Neuronal stem cell (in vitro differentiated cells): Measurements from ENCODE around the gene PLXND1.

ENCODE experiments used
- DNase-seq: peaks from one replicate; pipeline ENCODE4 v3.0.0-alpha.2; 2013; ENCODE audit warnings: low spot score
- H2AFZ ChIP-seq: one replicate; pipeline ENCODE4 v1.6.1; 2013; ENCODE audit warnings: mild to moderate bottlenecking, low read length, inconsistent platforms
- H2AK5ac ChIP-seq: 2 replicates; pipeline ENCODE4 v1.6.1; 2013; ENCODE audit warnings: low read depth, mild to moderate bottlenecking, inconsistent platforms, low read length, moderate library complexity, mixed read lengths
- H2BK120ac ChIP-seq: 2 replicates; pipeline ENCODE4 v1.6.1; 2013; ENCODE audit warnings: low read depth, mild to moderate bottlenecking, inconsistent platforms, low read length, moderate library complexity, mixed read lengths
- H2BK12ac ChIP-seq: one replicate; pipeline ENCODE4 v1.6.1; 2013; ENCODE audit warnings: low read length, inconsistent platforms
- H2BK15ac ChIP-seq: 2 replicates; pipeline ENCODE4 v1.6.1; 2013; ENCODE audit warnings: mild to moderate bottlenecking, low read length, inconsistent platforms, mixed read lengths
- H2BK5ac ChIP-seq: one replicate; pipeline ENCODE4 v1.6.1; 2013; ENCODE audit warnings: inconsistent platforms, mild to moderate bottlenecking, low read length, moderate library complexity
- H3K14ac ChIP-seq: one replicate; pipeline ENCODE4 v1.6.1; 2013; ENCODE audit warnings: low read length, inconsistent platforms
- H3K18ac ChIP-seq: 2 replicates; pipeline ENCODE4 v1.6.1; 2013; ENCODE audit warnings: low read length, inconsistent platforms
- H3K23ac ChIP-seq: 2 replicates; pipeline ENCODE4 v1.6.1; 2013; ENCODE audit warnings: low read depth, mild to moderate bottlenecking, mixed read lengths, low read length, inconsistent platforms; ENCODE audit not compliant: poor library complexity
- H3K27ac ChIP-seq: replicated peaks from 3 replicates; pipeline ENCODE4 v1.5.1; 2013; ENCODE audit warnings: low read length, inconsistent platforms
- H3K27me3 ChIP-seq, 3 experiments: 2 replicates each; pipeline ENCODE4 v1.6.1; 2013; ENCODE audit warnings: low read length in 3 of 3, mild to moderate bottlenecking in 2 of 3, inconsistent platforms in 1 of 3, low read depth in 1 of 3, mixed read lengths in 1 of 3, moderate library complexity in 1 of 3; ENCODE audit not compliant: control insufficient read depth in 3 of 3, insufficient read depth in 3 of 3
- H3K36me3 ChIP-seq, 2 donors: replicated peaks in 1 of 2; 2 replicates each; pipeline ENCODE4 v1.6.1; 2013; ENCODE audit warnings: low read length in 2 of 2; ENCODE audit not compliant: control insufficient read depth in 2 of 2, insufficient read depth in 2 of 2
- H3K4ac ChIP-seq: 2 replicates; pipeline ENCODE4 v1.6.1; 2013; ENCODE audit warnings: inconsistent platforms, mild to moderate bottlenecking, low read length, moderate library complexity
- H3K4me1 ChIP-seq, 2 donors: 1 replicate in 1 of 2; 2 replicates in 1 of 2; pipeline ENCODE4 v1.6.1; 2013; ENCODE audit warnings: low read length in 2 of 2, low read depth in 1 of 2; ENCODE audit not compliant: control insufficient read depth in 2 of 2, insufficient read depth in 1 of 2
- H3K4me2 ChIP-seq: one replicate; pipeline ENCODE4 v1.6.1; 2013; ENCODE audit warnings: mild to moderate bottlenecking, low read length, inconsistent platforms; ENCODE audit not compliant: insufficient read depth, poor library complexity, severe bottlenecking
- H3K4me3 ChIP-seq, 2 donors: 2 replicates each; pipeline ENCODE4 v1.5.1; 2013; ENCODE audit warnings: low read length in 2 of 2, mild to moderate bottlenecking in 2 of 2, inconsistent platforms in 1 of 2, moderate library complexity in 1 of 2
- H3K79me1 ChIP-seq: one replicate; pipeline ENCODE4 v1.6.1; 2013; ENCODE audit warnings: low read depth, mild to moderate bottlenecking, inconsistent platforms, low read length, moderate library complexity
- H3K9ac ChIP-seq: one replicate; pipeline ENCODE4 v1.6.1; 2013; ENCODE audit warnings: mild to moderate bottlenecking, low read depth, low read length, inconsistent platforms; ENCODE audit not compliant: poor library complexity
- H3K9me3 ChIP-seq, 2 donors: replicated peaks in 1 of 2; 2 replicates each; pipeline versions ENCODE3 to v1.6.1; 2013; ENCODE audit warnings: low read length in 2 of 2, mild to moderate bottlenecking in 2 of 2, inconsistent platforms in 1 of 2, low read depth in 1 of 2, mixed read lengths in 1 of 2, moderate library complexity in 1 of 2; ENCODE audit not compliant: control insufficient read depth in 2 of 2, insufficient read depth in 1 of 2
- H4K8ac ChIP-seq: one replicate; pipeline ENCODE4 v1.6.1; 2013; ENCODE audit warnings: low read depth, mild to moderate bottlenecking, inconsistent platforms, low read length, moderate library complexity
- H4K91ac ChIP-seq: one replicate; pipeline ENCODE4 v1.6.1; 2013; ENCODE audit warnings: low read length, low read depth, mild to moderate bottlenecking, inconsistent platforms; ENCODE audit not compliant: poor library complexity
- WGBS, 2 donors: extraction: QIAGEN DNeasy Blood & Tissue Kit; methylation state at CpG; one replicate each; pipeline ENCODE4 v1.1.7; 2013; ENCODE audit warnings: missing lambda C conversion rate in 2 of 2, mixed read lengths in 1 of 2; ENCODE audit not compliant: insufficient read length in 2 of 2, insufficient replicate concordance in 1 of 2; ENCODE audit errors: extremely low coverage in 2 of 2; 5-methylcytosine and 5-hydroxymethylcytosine counted together

Gene PLXND1

DNA sequence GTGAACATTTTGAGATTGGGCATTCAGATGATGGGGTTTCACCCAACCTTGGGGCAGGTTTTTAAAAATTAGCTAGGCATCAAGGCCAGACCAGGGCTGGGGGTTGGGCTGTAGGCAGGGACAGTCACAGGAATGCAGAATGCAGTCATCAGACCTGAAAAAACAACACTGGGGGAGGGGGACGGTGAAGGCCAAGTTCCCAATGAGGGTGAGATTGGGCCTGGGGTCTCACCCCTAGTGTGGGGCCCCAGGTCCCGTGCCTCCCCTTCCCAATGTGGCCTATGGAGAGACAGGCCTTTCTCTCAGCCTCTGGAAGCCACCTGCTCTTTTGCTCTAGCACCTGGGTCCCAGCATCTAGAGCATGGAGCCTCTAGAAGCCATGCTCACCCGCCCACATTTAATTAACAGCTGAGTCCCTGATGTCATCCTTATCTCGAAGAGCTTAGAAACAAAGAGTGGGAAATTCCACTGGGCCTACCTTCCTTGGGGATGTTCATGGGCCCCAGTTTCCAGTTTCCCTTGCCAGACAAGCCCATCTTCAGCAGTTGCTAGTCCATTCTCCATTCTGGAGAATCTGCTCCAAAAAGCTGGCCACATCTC is 71.9 kb downstream of the PLXND1 start:
- H3K36me3 ChIP-seq: no peaks in the 10 kb centered on the region
- H2BK12ac ChIP-seq: no peak overlapping the region
- H3K79me1 ChIP-seq: no peaks in the 10 kb centered on the region
- no peak for DNase-seq
- H2BK120ac ChIP-seq: no peak overlapping the region
- no peak overlapping the region for H3K27ac ChIP-seq
- H2AFZ ChIP-seq: no peak overlapping the region
- no peak overlapping the region for H2AK5ac ChIP-seq
- H3K4me3 ChIP-seq: no peak overlapping the region
- H3K4me2 ChIP-seq: no peak overlapping the region
- no peak overlapping the region for H4K8ac ChIP-seq
- no peak overlapping the region for H2BK15ac ChIP-seq
- H3K18ac ChIP-seq: no peak overlapping the region
- H2BK5ac ChIP-seq: no peak overlapping the region
- no peak overlapping the region for H4K91ac ChIP-seq
- H3K4me1 ChIP-seq: peaks cover 14 to 20% of the 10 kb centered on the region in 2 donors
- H3K27me3 ChIP-seq: no peaks in the 10 kb centered on the region
- H3K9ac ChIP-seq: no peak overlapping the region
- no CpG with 5 or more reads among the region's 4 CpGs for WGBS, 2 donors
- H3K23ac ChIP-seq: no peak overlapping the region
- H3K4ac ChIP-seq: no peak overlapping the region
- H3K9me3 ChIP-seq: no peaks in the 10 kb centered on the region
- no peak overlapping the region for H3K14ac ChIP-seq

DNA sequence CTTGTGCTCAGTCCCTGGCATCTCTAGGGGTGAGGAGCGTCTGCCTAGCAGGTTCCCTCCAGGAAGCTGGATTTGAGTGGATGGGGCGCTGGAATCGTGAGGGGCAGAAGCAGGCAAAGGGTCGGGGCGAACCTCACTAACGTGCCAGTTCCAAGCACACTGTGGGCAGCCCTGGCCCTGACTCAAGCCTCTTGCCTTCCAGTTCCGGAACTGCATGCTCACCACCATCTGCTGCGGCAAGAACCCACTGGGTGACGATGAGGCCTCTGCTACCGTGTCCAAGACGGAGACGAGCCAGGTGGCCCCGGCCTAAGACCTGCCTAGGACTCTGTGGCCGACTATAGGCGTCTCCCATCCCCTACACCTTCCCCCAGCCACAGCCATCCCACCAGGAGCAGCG is 73.1 kb downstream of the PLXND1 start:
- no peak overlapping the region for H4K91ac ChIP-seq
- no peak overlapping the region for H2AFZ ChIP-seq
- H3K9ac ChIP-seq: no peak overlapping the region
- peak overlapping the region; percentile 18 for H2BK15ac ChIP-seq
- H3K27ac ChIP-seq: no peak overlapping the region
- H3K9me3 ChIP-seq: no peaks in the 10 kb centered on the region
- H3K14ac ChIP-seq: peak overlapping the region; percentile 9
- no peak overlapping the region for H3K4ac ChIP-seq
- H3K4me3 ChIP-seq: no peak overlapping the region
- H3K27me3 ChIP-seq: no peaks in the 10 kb centered on the region
- no peaks in the 10 kb centered on the region for H3K79me1 ChIP-seq
- H3K4me2 ChIP-seq: no peak overlapping the region
- H2AK5ac ChIP-seq: peak overlapping the region; percentile 11
- H2BK120ac ChIP-seq: no peak overlapping the region
- no peak overlapping the region for H2BK12ac ChIP-seq
- no peaks in the 10 kb centered on the region for H3K36me3 ChIP-seq
- H4K8ac ChIP-seq: no peak overlapping the region
- no peak overlapping the region for H3K23ac ChIP-seq
- H2BK5ac ChIP-seq: no peak overlapping the region
- WGBS, 2 donors: no CpG with 5 or more reads among the region's 16 CpGs
- H3K18ac ChIP-seq: peak overlapping the region; percentile 30
- DNase-seq: no peak
- peaks cover 12 to 16% of the 10 kb centered on the region in 2 donors for H3K4me1 ChIP-seq

DNA sequence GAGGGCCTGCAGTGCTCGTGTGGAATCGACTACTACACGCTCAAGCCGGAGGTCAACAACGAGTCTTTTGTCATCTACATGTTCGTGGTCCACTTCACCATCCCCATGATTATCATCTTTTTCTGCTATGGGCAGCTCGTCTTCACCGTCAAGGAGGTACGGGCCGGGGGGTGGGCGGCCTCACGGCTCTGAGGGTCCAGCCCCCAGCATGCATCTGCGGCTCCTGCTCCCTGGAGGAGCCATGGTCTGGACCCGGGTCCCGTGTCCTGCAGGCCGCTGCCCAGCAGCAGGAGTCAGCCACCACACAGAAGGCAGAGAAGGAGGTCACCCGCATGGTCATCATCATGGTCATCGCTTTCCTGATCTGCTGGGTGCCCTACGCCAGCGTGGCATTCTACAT is 74.2 kb downstream of the PLXND1 start:
- H3K9ac ChIP-seq: no peak overlapping the region
- peak overlapping the region; percentile 18 for H2BK15ac ChIP-seq
- no peaks in the 10 kb centered on the region for H3K79me1 ChIP-seq
- H3K23ac ChIP-seq: no peak overlapping the region
- no peak overlapping the region for H2BK5ac ChIP-seq
- H3K36me3 ChIP-seq: no peaks in the 10 kb centered on the region
- DNase-seq: no peak
- H2BK120ac ChIP-seq: no peak overlapping the region
- no peak overlapping the region for H3K4me2 ChIP-seq
- H3K4me3 ChIP-seq: no peak overlapping the region
- no peaks in the 10 kb centered on the region for H3K27me3 ChIP-seq
- no peak overlapping the region for H3K18ac ChIP-seq
- no peak overlapping the region for H2AFZ ChIP-seq
- no peak overlapping the region for H3K27ac ChIP-seq
- no peak overlapping the region for H4K91ac ChIP-seq
- H3K9me3 ChIP-seq: no peaks in the 10 kb centered on the region
- H4K8ac ChIP-seq: no peak overlapping the region
- peaks cover 12 to 16% of the 10 kb centered on the region in 2 donors for H3K4me1 ChIP-seq
- H3K14ac ChIP-seq: no peak overlapping the region
- no peak overlapping the region for H3K4ac ChIP-seq
- no CpG with 5 or more reads among the region's 20 CpGs for WGBS, 2 donors
- H2BK12ac ChIP-seq: no peak overlapping the region
- no peak overlapping the region for H2AK5ac ChIP-seq

DNA sequence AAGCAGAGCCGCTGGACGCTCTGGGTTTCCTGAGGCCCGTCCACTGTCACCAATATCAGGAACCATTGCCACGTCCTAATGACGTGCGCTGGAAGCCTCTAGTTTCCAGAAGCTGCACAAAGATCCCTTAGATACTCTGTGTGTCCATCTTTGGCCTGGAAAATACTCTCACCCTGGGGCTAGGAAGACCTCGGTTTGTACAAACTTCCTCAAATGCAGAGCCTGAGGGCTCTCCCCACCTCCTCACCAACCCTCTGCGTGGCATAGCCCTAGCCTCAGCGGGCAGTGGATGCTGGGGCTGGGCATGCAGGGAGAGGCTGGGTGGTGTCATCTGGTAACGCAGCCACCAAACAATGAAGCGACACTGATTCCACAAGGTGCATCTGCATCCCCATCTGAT is 74.8 kb downstream of the PLXND1 start:
- H3K4me3 ChIP-seq: no peak overlapping the region
- no peak overlapping the region for H2AK5ac ChIP-seq
- no peak overlapping the region for H3K4ac ChIP-seq
- H4K91ac ChIP-seq: no peak overlapping the region
- H3K4me1 ChIP-seq: peaks cover 14 to 16% of the 10 kb centered on the region in 2 donors
- no peak overlapping the region for H3K18ac ChIP-seq
- no peak overlapping the region for H3K9ac ChIP-seq
- H2BK5ac ChIP-seq: no peak overlapping the region
- H3K4me2 ChIP-seq: no peak overlapping the region
- peak overlapping the region; percentile 18 for H2BK15ac ChIP-seq
- no peak overlapping the region for H3K23ac ChIP-seq
- H3K9me3 ChIP-seq: no peaks in the 10 kb centered on the region
- no peak for DNase-seq
- no peak overlapping the region for H2BK12ac ChIP-seq
- WGBS, 2 donors: no CpG with 5 or more reads among the region's 11 CpGs
- no peak overlapping the region for H4K8ac ChIP-seq
- no peaks in the 10 kb centered on the region for H3K27me3 ChIP-seq
- H3K36me3 ChIP-seq: no peaks in the 10 kb centered on the region
- no peak overlapping the region for H3K14ac ChIP-seq
- H2BK120ac ChIP-seq: no peak overlapping the region
- H3K79me1 ChIP-seq: no peaks in the 10 kb centered on the region
- no peak overlapping the region for H2AFZ ChIP-seq
- H3K27ac ChIP-seq: no peak overlapping the region
